ENCODE results near the gene SEMA5B. TPM values are rescaled to one million over a fixed set of nuclear protein-coding genes. Genes with fewer than 3 reads are reported as not detected.
A peak's percentile ranks its signal among the peaks of the same experiment; 100 is the strongest.

Gene SEMA5B
- total RNA-seq, 1 donor from 2014 or later = 12.8 TPM

- DNase-seq (ENCODE audit: extremely low spot score, unreplicated experiment) = no peak
- Mint-ChIP-seq H3K36me3 (no peaks in the 10 kb centered on the region), H3K27ac (peak overlapping the region; percentile 36), H3K27me3 (peaks cover 45% of the 10 kb centered on the region), H3K4me1 (ENCODE audit: unreplicated experiment) (peaks cover 40% of the 10 kb centered on the region), H3K9me3 (no peaks in the 10 kb centered on the region), H3K4me3 (peak overlapping the region; percentile 57)
- TF ChIP-seq, protein P1, sequence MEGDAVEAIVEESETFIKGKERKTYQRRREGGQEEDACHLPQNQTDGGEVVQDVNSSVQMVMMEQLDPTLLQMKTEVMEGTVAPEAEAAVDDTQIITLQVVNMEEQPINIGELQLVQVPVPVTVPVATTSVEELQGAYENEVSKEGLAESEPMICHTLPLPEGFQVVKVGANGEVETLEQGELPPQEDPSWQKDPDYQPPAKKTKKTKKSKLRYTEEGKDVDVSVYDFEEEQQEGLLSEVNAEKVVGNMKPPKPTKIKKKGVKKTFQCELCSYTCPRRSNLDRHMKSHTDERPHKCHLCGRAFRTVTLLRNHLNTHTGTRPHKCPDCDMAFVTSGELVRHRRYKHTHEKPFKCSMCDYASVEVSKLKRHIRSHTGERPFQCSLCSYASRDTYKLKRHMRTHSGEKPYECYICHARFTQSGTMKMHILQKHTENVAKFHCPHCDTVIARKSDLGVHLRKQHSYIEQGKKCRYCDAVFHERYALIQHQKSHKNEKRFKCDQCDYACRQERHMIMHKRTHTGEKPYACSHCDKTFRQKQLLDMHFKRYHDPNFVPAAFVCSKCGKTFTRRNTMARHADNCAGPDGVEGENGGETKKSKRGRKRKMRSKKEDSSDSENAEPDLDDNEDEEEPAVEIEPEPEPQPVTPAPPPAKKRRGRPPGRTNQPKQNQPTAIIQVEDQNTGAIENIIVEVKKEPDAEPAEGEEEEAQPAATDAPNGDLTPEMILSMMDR (conservative IDR thresholded peaks at IDR 0.05) = no peak
Measured at GRCh38 chr3:122986693-122987179, 40.8 kb downstream of the SEMA5B start.

DNA sequence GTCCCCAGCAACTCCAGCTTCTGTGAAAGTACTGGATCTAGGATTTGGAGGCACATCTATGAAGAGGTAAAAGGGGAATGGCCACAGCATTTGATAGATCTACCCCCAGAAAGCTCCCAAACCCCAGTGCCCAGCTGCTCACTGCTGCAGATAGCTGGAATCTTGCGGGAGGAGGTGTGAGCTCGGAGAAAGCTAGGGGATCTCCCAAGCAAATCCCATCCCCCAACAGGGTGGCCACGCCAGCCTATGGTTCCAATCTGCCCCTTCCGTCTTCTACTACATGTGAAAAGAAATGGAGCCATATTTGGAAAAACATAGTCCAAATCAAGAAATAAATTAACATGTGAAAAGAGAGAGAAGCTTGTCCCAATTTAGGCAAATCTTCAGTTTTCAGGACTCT is 42.0 kb downstream of the SEMA5B start:
- no peak overlapping the region for H3K27ac Mint-ChIP-seq
- TF ChIP-seq, protein P1 (conservative IDR thresholded peaks at IDR 0.05) = no peak
- H3K9me3 Mint-ChIP-seq = no peaks in the 10 kb centered on the region
- H3K4me1 Mint-ChIP-seq (ENCODE audit: unreplicated experiment) = peaks cover 40% of the 10 kb centered on the region
- no peak overlapping the region for H3K4me3 Mint-ChIP-seq
- no peaks in the 10 kb centered on the region for H3K36me3 Mint-ChIP-seq
- no peak for DNase-seq (ENCODE audit: extremely low spot score, unreplicated experiment)
- H3K27me3 Mint-ChIP-seq = peaks cover 40% of the 10 kb centered on the region

DNA sequence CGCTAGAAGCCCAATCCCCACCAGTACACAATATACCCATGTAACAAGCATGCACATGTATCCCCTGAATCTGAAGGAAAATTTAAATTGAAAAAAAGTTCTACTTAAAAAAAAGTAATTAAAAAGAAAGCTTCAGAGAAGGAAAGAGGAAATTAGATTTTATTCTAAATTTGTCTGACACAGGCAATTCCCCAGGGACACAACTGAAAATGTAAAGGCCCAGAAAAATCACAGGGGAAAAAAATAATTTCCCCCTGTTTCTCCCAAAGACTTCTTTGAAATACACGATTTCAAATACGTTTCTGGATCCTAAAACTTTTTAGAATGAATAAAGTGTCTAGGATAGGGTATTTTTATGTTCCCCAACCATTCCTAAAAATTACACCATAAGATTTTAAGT is 42.9 kb downstream of the SEMA5B start:
- Mint-ChIP-seq H3K36me3 (no peaks in the 10 kb centered on the region), H3K4me1 (ENCODE audit: unreplicated experiment) (peaks cover 43% of the 10 kb centered on the region), H3K4me3 (no peak overlapping the region), H3K27ac (no peak overlapping the region), H3K27me3 (peaks cover 43% of the 10 kb centered on the region), H3K9me3 (no peaks in the 10 kb centered on the region)
- DNase-seq (ENCODE audit: extremely low spot score, unreplicated experiment) = no peak
- TF ChIP-seq, protein P1 (conservative IDR thresholded peaks at IDR 0.05) = no peak

- no peak overlapping the region for H3K27ac Mint-ChIP-seq
- H3K9me3 Mint-ChIP-seq = no peaks in the 10 kb centered on the region
- no peaks in the 10 kb centered on the region for H3K36me3 Mint-ChIP-seq
- TF ChIP-seq, protein P1 (conservative IDR thresholded peaks at IDR 0.05) = no peak
- DNase-seq (ENCODE audit: extremely low spot score, unreplicated experiment) = no peak
- peaks cover 42% of the 10 kb centered on the region for H3K4me1 Mint-ChIP-seq (ENCODE audit: unreplicated experiment)
- no peak overlapping the region for H3K4me3 Mint-ChIP-seq
- H3K27me3 Mint-ChIP-seq = peaks cover 41% of the 10 kb centered on the region
Measured at GRCh38 chr3:122984007-122984406, 43.6 kb downstream of the SEMA5B start.

DNA sequence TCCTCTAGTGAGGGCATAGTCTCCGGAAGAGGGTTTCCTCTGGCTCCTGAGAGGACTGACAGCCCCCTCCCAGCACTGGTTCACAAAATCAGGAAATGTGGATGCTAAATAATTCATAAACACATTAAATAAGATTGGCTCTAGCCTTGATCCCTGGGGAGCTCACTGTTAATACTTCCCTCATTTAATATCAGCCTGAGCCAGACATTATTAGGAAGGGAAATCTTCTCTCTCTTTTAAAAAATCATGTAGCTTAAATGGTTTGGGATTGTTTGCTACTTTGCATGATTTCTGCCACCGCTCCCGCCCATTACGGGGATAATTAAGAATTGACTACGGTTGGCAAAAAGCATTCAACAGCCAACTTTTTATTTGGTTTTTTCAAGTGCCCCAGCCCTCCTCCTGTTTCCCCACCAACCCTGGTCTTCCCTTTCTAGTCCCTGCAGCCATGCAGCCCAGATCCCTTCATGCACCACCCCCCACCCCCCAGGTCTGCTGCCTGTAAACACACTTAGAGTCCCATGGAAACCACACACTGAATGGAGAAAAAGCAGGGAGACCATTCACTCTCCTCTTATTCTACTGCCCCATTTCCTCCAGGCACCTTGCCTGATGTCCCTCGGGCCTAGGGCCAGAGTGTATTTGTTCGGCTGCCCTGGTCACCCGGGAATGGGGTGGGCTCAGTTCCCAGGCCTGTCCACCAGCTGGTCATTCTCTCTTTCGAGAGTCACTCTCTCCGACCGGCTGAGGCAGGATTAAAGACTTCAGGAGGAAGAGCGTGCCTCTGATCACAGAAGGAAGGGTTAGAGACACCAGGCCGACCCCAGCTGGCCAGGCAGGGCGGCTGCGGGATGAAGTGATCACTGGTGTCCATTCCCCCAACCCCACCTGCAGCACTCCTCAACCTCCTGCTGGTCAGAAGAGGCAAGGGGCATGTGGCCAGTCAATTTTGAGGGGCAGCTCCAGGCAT is 45.1 kb downstream of the SEMA5B start:
- Mint-ChIP-seq H3K9me3 (no peaks in the 10 kb centered on the region), H3K27me3 (peaks cover 38% of the 10 kb centered on the region)

More for the DNA sequence above, 45.1 kb downstream of the SEMA5B start:
- no peaks in the 10 kb centered on the region for H3K36me3 Mint-ChIP-seq
- no peak for DNase-seq (ENCODE audit: extremely low spot score, unreplicated experiment)
- H3K4me3 Mint-ChIP-seq = no peak overlapping the region
- TF ChIP-seq, protein P1 (conservative IDR thresholded peaks at IDR 0.05) = no peak
- peaks cover 43% of the 10 kb centered on the region for H3K4me1 Mint-ChIP-seq (ENCODE audit: unreplicated experiment)
- no peak overlapping the region for H3K27ac Mint-ChIP-seq

Data from type B pancreatic cell (in vitro differentiated cells).